OCI-LY1 (cell line): Measurements from ENCODE around the gene SLC38A6.

Experiments used
- H2AFZ ChIP-seq: fragments of 200-600 bp; sonication (generic), shearing (Covaris generic); 2 replicates; pipeline ENCODE4 v1.6.0; 2014; ENCODE audit warnings: antibody characterized with exemption, mild to moderate bottlenecking, low read length
- H3F3A ChIP-seq: fragments of 200-600 bp; sonication (generic), shearing (Covaris generic); 2 replicates; pipeline ENCODE4 v1.6.0; 2014; ENCODE audit warnings: mild to moderate bottlenecking, antibody characterized with exemption, low read length, moderate library complexity; ENCODE audit not compliant: insufficient read depth
- H3K27ac ChIP-seq: fragments of 200-600 bp; sonication (generic); 2 replicates; pipeline ENCODE4 v1.5.1; 2014; ENCODE audit warnings: low read length, mixed run types, mild to moderate bottlenecking, low read depth; ENCODE audit not compliant: poor library complexity, severe bottlenecking
- H3K27me3 ChIP-seq: fragments of 200-600 bp; sonication (generic); 2 replicates; pipeline ENCODE4 v1.6.0; 2014; ENCODE audit warnings: antibody characterized with exemption, mild to moderate bottlenecking, low read length, moderate library complexity; ENCODE audit not compliant: insufficient read depth
- H3K36me3 ChIP-seq: fragments of 200-600 bp; sonication (generic); 2 replicates; pipeline ENCODE4 v1.6.1; 2014; ENCODE audit warnings: mild to moderate bottlenecking, antibody characterized with exemption, low read length, moderate library complexity, mixed read lengths; ENCODE audit not compliant: insufficient read depth
- H3K4me1 ChIP-seq: fragments of 200-600 bp; sonication (generic); 2 replicates; pipeline ENCODE4 v1.5.1; 2014; ENCODE audit warnings: mild to moderate bottlenecking, low read length, moderate library complexity; ENCODE audit not compliant: insufficient read depth, severe bottlenecking
- H3K4me2 ChIP-seq: fragments of 200-600 bp; sonication (generic), shearing (Covaris generic); 2 replicates; pipeline ENCODE4 v1.6.1; 2014; ENCODE audit warnings: low read length
- H3K4me3 ChIP-seq: fragments of 200-600 bp; sonication (generic); 2 replicates; pipeline ENCODE4 v1.5.1; 2014; ENCODE audit warnings: low read length, low read depth, mild to moderate bottlenecking, mixed read lengths; ENCODE audit not compliant: poor library complexity, severe bottlenecking
- H3K79me2 ChIP-seq: fragments of 200-600 bp; shearing (Covaris generic); 2 replicates; pipeline ENCODE4 v1.6.1; 2016; ENCODE audit warnings: mixed run types, low read length, mixed read lengths; ENCODE audit not compliant: insufficient read depth
- H3K9ac ChIP-seq: fragments of 200-600 bp; sonication (generic), shearing (Covaris generic); 2 replicates; pipeline ENCODE4 v1.6.1; 2014; ENCODE audit warnings: mild to moderate bottlenecking, low read length, mixed read lengths
- H3K9me2 ChIP-seq: fragments of 200-600 bp; sonication (generic), shearing (Covaris generic); 2 replicates; pipeline ENCODE4 v1.6.1; 2014; ENCODE audit warnings: low read depth, mild to moderate bottlenecking, low read length, mixed read lengths
- H3K9me3 ChIP-seq: fragments of 200-600 bp; shearing (Covaris generic); 2 replicates; pipeline ENCODE4 v1.6.1; 2014; ENCODE audit warnings: low read length, mixed read lengths
- H4K20me1 ChIP-seq: fragments of 200-600 bp; sonication (generic), shearing (Covaris generic); 2 replicates; pipeline ENCODE4 v1.6.0; 2016; ENCODE audit warnings: mild to moderate bottlenecking, low read length; ENCODE audit not compliant: insufficient read depth
- CTCF ChIP-seq: fragments of 200-600 bp; sonication (generic), shearing (Covaris generic); IDR thresholded peaks from 2 replicates; pipeline ENCODE4 v1.5.1; 2017; ENCODE audit warnings: mild to moderate bottlenecking, antibody characterized with exemption, low read length, moderate library complexity, mixed read lengths
- EZH2 ChIP-seq: fragments of 200-600 bp; sonication (generic), shearing (Covaris generic); IDR thresholded peaks from 2 replicates; pipeline ENCODE4 v1.8.0; 2017; ENCODE audit warnings: borderline replicate concordance, mixed run types, mild to moderate bottlenecking, antibody characterized with exemption, low read length, moderate library complexity, mixed read lengths

SLC38A6 gene

GRCh38 chr14:61037215-61037614, 56.2 kb downstream of the SLC38A6 start:
- TF ChIP-seq CTCF = no peak
- H3K9me3 ChIP-seq = no peaks in the 10 kb centered on the region
- no peaks in the 10 kb centered on the region for H3K27me3 ChIP-seq
- peaks cover 89% of the 10 kb centered on the region for H3K4me1 ChIP-seq
- H3K4me2 ChIP-seq = no peak overlapping the region
- no peaks in the 10 kb centered on the region for H4K20me1 ChIP-seq
- H3K36me3 ChIP-seq = no peaks in the 10 kb centered on the region
- no peak overlapping the region for H3K9ac ChIP-seq
- no peaks in the 10 kb centered on the region for H3K9me2 ChIP-seq
- H3K4me3 ChIP-seq = no peak overlapping the region
- H3K79me2 ChIP-seq = no peaks in the 10 kb centered on the region
- no peaks in the 10 kb centered on the region for H3F3A ChIP-seq
- no peak overlapping the region for H2AFZ ChIP-seq
- H3K27ac ChIP-seq = peak overlapping the region; percentile 70

GRCh38 chr14:61041704-61042103, 60.7 kb downstream of the SLC38A6 start:
- Histone ChIP-seq H3K27me3 (no peaks in the 10 kb centered on the region), H2AFZ (no peak overlapping the region), H3K4me2 (no peak overlapping the region), H3K9ac (no peak overlapping the region), H3K36me3 (no peaks in the 10 kb centered on the region), H3K9me3 (no peaks in the 10 kb centered on the region), H3K79me2 (no peaks in the 10 kb centered on the region), H4K20me1 (no peaks in the 10 kb centered on the region), H3K27ac (peak overlapping the region; percentile 87), H3K4me3 (no peak overlapping the region), H3K4me1 (peaks cover 72% of the 10 kb centered on the region), H3F3A (no peaks in the 10 kb centered on the region), H3K9me2 (no peaks in the 10 kb centered on the region)
- no peak for TF ChIP-seq EZH2
- no peak for TF ChIP-seq CTCF

GRCh38 chr14:61042220-61042619, 61.2 kb downstream of the SLC38A6 start:
- Histone ChIP-seq H3K27me3 (no peaks in the 10 kb centered on the region), H4K20me1 (no peaks in the 10 kb centered on the region), H3K4me2 (no peak overlapping the region), H3K79me2 (no peaks in the 10 kb centered on the region), H3K9me3 (no peaks in the 10 kb centered on the region), H3K4me3 (no peak overlapping the region), H2AFZ (no peak overlapping the region), H3F3A (no peaks in the 10 kb centered on the region), H3K27ac (peak overlapping the region; percentile 87), H3K9ac (no peak overlapping the region; the same call in 1 of the 2 replicates), H3K9me2 (no peaks in the 10 kb centered on the region), H3K36me3 (no peaks in the 10 kb centered on the region), H3K4me1 (peaks cover 67% of the 10 kb centered on the region)
- TF ChIP-seq EZH2 (no peak), CTCF (no peak)
